HEK293T (cell line): ENCODE data around the gene ZNF133.

Experiments
- BHLHE40 ChIP-seq: fragments of 450-650 bp; IDR thresholded peaks from 2 replicates; pipeline ENCODE4 v1.6.1; 2016; ENCODE audit warnings: mild to moderate bottlenecking, moderate library complexity, borderline replicate concordance
- ELF4 ChIP-seq: fragments of 450-650 bp; IDR thresholded peaks from 2 replicates; pipeline ENCODE4 v1.6.1; 2017; ENCODE audit warnings: antibody characterized with exemption
- FOXA1 ChIP-seq: fragments of 450-650 bp; IDR thresholded peaks from 2 replicates; pipeline ENCODE4 v1.6.1; 2016; ENCODE audit warnings: mild to moderate bottlenecking
- FOXK2 ChIP-seq: fragments of 450-650 bp; IDR thresholded peaks from 2 replicates; pipeline ENCODE4 v1.6.1; 2016; ENCODE audit warnings: mild to moderate bottlenecking
- FOXM1 ChIP-seq: fragments of 450-650 bp; IDR thresholded peaks from 2 replicates; pipeline ENCODE4 v1.6.1; 2017; ENCODE audit warnings: mild to moderate bottlenecking, borderline replicate concordance
- HDGF ChIP-seq: fragments of 450-650 bp; IDR thresholded peaks from 2 replicates; pipeline ENCODE4 v1.6.1; 2017; ENCODE audit warnings: antibody characterized with exemption, borderline replicate concordance
- PKNOX1 ChIP-seq: fragments of 450-650 bp; IDR thresholded peaks from 2 replicates; pipeline ENCODE4 v1.6.1; 2016
- SP1 ChIP-seq: fragments of 450-650 bp; IDR thresholded peaks from 2 replicates; pipeline ENCODE4 v1.6.1; 2017
- SUZ12 ChIP-seq: fragments of 450-650 bp; IDR thresholded peaks from 2 replicates; pipeline ENCODE4 v1.6.1; 2016; ENCODE audit warnings: mild to moderate bottlenecking

- TF ChIP-seq FOXA1 (no peak), SUZ12 (no peak), PKNOX1 (no peak), ELF4 (no peak), BHLHE40 (no peak), FOXK2 (no peak), HDGF (no peak), FOXM1 (no peak), SP1 (no peak)
Observed at GRCh38 chr20:18271160-18271559, 17.2 kb upstream of the ZNF133 start.
